SW480 (cell line): ENCODE data around the gene ZFAND2A.
"Not testable (repeated sequence)": the region's sequence is repeated elsewhere in the genome, so short reads cannot be mapped to it uniquely, and the experiment has no call there.

ENCODE experiments used
- DNase-seq: peaks from one replicate; pipeline ENCODE4 v3.0.0-alpha.2; 2016; ENCODE audit warnings: low spot score

Gene ZFAND2A, protein sequence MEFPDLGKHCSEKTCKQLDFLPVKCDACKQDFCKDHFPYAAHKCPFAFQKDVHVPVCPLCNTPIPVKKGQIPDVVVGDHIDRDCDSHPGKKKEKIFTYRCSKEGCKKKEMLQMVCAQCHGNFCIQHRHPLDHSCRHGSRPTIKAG

DNA sequence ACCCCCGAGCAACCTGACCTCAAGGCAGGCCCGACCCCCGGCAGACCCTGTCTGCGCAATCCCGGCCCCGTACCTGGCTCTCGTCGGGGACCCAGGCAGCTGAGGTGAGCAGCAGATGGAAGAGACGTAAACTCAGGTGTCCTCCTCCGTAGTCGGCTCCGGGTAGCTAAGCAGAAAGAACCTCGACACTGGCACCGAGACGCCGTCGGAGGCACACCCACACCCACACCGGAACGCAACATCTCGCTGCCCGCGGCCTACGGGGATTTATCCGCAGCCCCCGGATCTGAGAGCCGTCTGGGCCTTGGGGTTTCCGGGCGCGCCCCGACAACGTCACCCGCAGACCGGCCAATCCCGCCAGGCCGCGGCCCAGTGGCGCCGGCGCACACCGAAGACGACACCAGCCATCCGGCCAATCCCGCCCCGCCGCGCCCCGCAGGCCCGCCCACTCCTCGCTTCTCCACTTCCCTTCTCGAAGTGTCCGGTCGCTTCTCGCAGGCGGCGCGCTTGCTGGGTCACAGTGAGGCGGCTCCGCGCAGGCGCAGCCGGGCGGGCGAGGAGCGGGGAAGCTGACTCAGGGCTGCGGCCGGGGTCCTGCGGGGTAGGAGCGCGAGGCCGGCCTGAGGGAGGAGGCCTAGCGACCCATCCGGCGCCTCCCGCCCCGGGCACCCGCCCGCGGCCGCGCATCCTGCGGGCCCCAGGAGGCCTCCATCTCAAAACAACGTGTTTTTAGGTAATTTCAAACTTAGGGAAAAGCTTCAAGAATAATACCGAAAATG is at the start of gene ZFAND2A:
TSS of gene ZFAND2A (minus strand) at position 306 of the 779 bp plus-strand sequence. CDS start 1,984 bp downstream, outside the sequence.
- DNase-seq: peak; percentile 98

DNA sequence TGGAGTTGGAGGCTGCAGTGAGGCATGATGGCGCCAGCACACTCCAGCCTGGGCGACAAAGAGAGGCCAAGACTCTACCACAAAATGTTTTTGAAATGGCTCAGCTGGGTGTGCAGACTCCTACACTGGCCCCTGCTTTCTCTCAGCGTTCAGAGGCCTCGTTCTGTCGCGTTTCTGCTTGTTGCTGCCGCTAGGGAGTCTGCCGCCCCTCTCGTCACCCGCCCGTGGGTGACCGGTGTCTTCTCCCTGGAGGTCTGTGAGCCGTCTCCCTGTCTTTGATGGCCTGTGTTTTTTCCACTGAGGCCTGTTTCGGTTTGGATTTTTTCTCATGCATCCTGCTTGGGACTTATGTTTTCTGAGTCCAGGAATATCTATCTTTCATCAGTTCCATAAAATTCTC is 49.1 kb upstream of the ZFAND2A start:
- DNase-seq: no peak

DNA sequence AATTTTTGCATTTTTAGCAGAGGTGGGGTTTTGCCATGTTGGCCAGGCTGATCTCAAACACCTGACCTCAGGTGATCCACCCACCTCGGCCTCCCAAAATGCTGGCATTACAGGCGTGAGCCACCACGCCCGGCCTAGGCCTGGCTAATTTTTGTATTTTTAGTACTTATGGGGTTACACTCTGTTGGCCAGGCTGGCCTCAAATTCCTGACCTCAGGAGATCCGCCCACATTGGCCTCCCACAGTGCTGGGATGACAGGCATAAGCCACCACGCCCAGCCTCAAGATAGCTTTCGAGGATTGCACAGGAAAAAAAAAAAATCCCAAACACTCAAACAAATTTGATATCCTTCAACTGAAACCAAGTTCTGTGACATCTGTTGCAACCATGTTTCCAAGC is 45.7 kb upstream of the ZFAND2A start:
- DNase-seq: not testable (repeated sequence)

DNA sequence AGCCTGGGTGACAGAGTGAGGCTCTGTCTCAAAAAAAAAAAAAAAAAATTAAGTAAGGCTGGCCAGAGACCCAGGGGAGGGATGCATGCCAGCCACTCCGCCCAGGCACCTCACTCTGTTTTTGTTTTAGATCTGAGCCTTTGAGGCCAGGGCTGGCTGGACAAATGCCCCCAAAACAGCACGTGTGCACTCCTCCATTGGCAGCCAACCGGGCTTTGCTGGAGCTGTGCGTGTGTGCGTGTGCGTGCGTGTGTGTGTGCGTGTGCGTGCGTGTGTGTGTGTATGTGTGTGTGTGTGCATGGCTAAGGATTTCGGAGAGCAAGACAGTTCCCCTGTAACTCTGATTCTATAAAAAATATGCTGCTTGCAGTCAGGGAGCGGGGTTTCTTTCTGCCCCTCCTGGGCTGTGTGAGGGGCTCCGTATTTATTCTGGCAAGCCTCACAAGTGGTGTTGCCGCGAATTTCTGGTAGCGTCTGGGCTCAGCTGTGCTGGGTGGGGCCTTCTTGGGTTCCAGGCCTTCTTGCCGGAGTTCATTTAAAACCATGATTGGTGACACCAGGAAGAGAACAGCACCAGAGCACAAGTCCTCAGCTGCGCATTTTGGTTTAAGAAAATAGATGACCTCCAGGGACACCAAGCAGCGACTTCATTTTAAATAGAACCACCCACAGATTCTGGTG is 44.6 kb upstream of the ZFAND2A start:
- DNase-seq: no peak

DNA sequence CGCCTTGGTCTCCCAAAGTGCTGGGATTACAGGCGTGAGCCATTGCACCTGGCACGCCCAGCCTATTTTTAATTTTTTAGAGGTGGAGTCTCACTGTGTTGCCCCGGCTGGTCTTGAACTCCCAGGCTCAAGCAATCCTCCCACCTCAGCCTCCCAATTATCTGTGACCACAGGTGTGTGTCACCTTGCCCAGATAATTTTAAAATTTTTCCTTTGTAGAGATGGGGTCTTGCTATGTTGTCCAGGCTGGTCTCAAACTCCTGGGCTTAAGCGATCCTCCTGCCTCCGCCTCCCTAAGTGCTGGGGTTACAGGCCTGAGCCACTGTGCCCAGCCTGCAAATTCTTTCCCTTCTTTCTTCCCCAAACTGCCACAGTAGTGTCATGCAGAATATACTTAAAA is 42.9 kb upstream of the ZFAND2A start:
- DNase-seq: not testable (repeated sequence)

DNA sequence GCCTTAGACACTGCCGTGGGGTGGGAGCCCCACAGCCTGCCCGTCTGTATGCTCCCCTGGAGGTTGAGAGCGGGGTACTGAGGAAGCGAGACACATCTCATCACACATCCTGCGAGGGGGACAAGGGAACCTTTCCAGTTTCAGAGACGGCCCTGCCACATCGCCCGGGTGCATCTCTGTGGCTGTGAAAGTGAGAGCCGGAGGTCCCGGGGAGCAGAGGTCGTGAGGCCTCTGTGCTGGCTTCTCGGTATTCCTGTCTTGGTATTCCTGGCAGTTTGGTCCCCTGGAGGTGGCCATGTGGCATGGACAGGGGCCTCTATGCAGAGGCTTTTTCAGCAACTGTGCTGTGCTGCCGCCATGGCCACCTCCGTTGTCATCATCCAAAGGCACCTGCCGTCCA is 41.9 kb upstream of the ZFAND2A start:
- no peak for DNase-seq

DNA sequence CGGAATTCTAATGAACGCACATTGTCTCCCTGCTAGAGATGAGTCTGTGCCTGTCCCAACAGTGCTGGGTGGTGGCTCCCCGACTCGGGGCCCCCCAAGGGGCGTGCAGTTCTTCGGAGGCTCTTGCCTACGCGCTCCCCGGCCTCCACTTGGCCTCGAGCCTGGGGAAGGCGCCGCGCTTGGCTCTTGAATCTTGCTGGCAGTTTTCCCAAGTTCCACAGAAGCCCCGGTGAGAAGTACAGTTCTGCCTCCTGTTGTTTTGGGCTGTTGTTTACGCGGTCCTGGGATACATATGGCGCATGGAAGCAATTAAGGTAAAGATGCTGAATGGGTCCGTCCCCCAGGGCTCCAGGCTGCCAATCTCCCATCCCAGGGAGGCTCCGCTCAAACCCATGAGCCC is 40.0 kb upstream of the ZFAND2A start:
- DNase-seq: no peak

DNA sequence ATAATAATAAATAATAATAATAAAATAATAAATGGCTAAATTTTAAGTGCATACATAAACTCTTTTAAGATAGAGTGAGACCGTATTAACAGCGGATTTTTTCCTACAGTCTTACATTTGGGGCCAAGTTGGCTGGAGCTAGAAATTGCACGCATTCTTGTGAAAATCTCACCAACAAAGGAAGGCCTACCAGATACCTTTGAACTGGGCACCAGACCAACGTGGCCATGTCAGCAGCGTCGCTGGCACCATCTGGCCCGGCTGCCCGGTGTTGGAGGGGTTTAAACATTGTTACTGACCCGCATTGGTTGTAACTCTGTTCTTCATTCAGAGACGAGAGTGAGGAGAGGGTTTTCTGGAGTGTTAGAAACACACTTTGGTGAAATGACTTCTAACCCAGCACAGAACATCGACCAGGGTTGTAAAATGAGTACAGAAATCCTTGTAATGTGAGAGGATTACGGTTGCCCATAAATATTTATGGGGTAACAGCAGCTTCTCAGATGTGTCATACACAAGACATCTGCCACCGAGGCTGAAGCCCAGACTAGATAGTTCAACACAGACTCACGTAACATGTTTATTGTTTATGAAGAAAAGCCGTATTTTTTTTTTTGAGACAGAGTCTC is 38.1 kb upstream of the ZFAND2A start:
- peak; percentile 80 for DNase-seq

DNA sequence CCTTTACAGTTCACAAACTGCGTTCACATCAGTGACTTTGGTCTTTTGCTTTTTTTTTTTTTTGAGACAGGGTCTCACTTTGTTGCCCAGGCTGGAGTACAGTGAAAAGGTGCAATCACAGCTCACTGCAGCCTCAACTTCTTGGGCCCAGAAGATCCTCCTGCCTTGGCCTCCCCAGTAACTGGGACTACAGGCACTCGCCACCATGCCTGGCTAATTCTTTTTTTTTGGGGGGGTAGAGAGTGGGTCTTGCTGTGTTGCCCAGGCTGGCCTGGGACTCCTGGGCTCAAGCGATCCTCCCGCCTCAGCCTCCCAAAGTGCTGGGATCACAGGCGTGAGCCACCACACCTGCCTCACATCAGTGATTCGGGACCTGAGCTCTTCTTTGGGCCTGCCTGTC is 37.0 kb upstream of the ZFAND2A start:
- DNase-seq: no peak

DNA sequence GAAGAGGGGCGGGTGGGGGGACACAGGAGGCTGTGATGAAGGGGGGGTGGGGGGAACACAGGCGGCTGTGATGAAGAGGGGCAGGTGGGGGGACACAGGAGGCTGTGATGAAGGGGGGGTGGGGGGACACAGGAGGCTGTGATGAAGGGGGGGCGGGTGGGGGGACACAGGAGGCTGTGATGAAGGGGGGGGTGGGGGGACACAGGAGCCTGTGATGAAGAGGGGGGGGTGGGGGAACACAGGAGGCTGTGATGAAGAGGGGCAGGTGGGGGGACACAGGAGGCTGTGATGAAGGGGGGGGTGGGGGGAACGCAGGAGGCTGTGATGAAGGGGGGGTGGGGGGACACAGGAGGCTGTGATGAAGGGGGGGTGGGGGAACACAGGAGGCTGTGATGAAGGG is 36.4 kb upstream of the ZFAND2A start:
- not testable (repeated sequence) for DNase-seq

DNA sequence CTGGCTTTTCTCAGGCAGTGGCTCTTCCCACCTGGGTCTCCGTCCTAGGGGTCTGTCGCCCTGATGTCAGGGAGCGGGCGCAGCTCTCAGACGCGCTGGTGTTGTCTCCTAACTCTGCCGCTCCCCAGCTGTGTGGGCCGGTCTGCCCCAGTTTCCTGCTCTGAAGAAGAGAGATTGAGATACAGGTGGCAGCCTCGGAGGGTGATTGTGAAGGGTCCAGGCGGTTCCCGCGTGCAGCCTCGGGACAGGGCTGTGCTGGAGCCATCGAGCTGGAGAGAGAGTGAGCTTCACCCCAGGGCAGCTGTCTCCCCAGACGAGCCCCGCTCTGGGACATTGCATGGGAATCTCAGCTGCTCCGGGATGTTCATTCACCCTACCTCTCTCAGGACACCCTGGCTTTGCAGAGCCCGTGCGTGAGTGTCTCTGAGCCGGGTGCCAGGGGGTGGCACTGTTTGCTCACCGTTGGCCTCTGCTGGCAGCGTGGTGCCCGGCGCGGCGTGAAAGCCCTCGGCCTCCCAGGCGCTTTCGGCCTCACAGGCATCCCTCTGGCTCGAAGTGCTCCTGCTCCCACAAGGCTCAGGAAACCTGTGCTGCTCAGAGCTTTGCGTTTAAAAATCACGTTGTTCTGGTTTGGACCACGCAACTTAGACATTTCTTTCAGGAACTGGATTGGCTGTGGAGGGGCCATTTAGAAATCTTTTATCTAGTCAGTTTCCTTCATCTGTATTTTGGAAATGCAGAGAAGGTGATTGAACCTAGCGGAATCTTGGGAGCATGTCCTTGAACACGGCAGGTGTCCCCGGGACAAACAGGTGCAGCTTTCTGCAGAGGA is 33.8 kb upstream of the ZFAND2A start:
- DNase-seq: peak; percentile 81

DNA sequence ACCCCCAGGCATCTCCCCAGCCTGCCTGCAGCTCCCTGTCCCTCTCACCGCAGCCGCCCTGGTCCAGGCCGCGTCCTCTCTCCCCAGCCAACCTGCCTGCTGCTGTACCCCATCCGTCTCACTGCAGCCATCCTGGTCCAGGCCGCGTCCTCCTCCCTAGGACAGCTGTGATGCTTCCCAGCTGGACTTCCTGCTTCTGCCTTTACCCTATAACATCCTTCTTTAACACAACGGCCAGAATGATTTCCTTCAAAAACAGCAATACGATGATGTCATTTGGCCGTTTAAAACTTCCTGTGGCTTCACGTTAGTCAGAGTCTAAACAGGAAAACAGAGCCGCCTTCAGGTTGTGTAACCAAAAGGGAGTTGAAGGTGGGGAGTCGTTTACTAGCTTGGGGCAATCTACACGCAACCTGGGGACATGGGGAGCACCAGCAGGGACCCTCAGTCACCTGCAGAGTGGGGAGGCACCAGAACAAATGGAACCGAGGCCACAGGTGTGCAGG is 32.2 kb upstream of the ZFAND2A start:
- DNase-seq: peak; percentile 55

DNA sequence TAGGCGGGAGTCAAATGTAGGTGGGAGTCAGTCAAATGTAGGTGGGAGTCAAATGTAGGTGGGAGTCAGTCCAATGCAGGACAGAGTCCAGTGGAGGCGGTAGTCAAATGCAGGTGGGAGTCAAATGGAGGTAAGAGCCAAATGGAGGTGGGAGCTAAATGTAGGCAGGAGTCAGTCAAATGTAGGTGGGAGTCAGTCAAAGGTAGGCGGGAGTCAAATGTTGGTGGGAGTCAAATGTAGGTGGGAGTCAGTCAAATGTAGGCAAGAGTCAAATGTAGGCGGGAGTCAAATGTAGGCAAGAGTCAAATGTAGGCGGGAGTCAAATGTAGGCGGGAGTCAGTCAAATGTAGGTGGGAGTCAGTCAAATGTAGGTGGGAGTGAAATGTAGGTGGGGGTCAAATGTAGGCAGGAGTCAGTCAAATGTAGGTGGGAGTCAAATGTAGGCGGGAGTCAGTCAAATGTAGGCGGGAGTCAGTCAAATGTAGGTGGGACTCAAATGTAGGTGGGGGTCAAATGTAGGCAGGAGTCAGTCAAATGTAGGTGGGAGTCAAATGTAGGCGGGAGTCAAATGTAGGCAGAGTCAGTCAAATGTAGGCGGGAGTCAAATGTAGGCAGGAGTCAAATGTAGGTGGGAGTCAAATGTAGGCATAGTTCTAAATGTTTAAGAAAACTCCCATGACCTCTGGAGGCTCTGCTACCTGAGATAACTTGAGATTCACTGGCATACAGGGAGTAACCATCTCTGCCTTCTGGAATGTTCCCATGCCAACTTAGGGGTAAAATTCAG is 30.2 kb upstream of the ZFAND2A start:
- DNase-seq: no peak

DNA sequence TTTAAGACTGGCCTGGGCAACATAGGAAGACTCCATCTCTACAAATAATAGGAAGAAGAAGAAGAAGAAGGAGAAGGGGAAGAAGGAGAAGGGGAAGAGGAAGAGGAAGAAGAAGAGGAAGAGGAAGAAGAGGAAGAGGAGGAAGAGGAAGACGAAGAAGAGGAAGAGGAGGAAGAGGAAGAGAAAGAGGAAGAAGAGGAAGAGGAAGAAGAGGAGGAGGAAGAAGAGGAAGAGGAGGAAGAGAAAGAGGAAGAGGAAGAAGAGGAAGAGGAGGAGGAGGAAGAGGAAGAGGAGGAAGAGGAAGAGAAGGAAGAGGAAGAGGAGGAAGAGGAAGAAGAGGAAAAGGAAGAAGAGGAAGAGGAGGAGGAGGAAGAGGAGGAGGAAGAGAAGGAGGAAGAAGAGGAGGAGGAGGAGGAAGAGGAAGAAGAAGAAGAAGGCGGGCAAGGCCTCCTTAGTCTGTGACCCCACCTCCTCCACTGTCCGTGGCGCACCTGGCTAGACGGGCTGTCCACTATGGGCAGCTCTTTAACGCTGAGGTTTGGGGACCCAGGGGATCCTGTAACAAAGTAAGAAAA is 28.8 kb upstream of the ZFAND2A start:
- DNase-seq: no peak

DNA sequence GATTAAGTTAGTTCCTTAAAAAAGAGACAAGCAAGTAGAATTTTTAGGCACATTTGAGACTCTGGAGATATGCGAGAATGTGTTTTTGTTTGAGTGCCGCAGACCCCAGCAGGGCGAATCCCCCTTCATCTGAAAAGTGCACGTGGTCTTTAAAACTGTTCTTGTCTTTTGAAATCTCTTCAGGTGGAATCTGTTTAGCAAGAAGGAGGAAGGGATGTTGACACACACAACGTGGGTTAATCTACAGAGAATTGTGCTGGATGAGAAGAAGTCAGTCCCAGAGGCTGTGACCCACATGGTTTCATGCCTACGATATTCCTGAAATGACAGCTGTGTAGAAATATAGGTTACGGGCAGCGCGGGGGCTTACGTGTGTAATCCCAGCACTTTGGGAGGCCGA is 27.1 kb upstream of the ZFAND2A start:
- no peak for DNase-seq

DNA sequence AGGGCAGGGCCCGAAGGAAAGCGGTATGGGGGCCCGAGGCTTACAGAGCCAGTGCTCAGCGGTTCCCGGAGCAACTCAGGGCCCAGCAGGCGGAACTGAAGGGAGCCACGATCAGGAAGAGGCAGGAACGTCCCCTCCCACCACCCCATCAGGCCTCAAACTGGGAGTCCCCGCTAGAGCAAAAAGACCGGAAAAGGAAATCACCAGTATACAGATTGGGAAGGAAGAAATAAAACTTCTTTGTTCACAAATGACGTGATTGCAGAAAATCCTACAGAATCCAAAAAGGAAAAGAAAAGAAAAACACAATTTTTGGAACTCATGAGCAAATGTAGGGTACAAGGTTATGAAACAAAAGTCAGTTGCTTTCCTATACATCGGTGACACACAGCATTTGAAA is 21.6 kb upstream of the ZFAND2A start:
- DNase-seq: no peak

DNA sequence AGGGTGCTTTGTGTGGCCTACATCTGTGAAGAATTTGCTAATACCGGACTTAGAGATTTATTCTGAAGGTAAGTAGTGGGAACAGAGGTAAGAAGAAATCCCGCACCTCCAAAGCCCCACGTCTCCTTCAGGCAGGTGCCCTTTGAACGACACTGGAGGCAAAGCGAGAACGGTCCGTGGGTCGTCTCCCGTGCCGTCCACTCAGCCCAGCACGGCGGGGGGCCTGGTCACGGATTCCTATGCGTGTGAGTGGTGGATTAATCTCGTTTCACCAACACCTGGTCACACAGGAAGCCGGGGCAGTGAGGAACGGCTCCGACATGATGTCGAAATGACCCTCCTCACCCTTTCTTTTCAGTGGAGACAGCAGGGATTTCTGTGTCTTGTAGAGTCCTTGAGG is 21.0 kb upstream of the ZFAND2A start:
- no peak for DNase-seq

DNA sequence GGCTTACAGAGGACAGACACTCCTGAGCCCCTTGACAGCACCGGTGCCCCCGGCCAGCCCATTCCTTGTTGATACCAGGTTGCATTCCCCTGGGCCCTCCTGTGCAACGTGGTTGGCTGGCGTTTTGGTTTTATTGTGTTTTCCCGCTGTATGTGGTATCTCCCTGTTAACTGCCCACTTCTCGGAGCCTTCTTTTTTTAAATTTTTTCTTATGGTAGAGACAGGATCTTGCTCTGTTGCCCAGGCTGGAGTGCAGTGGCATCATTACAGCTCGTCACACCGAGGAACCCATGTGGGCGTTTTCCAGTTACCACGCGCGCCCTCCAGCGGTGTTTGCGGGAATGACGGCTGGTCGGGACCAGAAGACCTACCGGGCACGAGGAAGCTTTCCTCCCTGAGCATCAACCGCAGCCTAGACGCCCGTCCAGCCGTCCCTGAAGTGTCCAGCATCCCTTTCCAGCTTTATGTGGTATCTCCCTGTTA is 16.9 kb upstream of the ZFAND2A start:
- peak; percentile 68 for DNase-seq

DNA sequence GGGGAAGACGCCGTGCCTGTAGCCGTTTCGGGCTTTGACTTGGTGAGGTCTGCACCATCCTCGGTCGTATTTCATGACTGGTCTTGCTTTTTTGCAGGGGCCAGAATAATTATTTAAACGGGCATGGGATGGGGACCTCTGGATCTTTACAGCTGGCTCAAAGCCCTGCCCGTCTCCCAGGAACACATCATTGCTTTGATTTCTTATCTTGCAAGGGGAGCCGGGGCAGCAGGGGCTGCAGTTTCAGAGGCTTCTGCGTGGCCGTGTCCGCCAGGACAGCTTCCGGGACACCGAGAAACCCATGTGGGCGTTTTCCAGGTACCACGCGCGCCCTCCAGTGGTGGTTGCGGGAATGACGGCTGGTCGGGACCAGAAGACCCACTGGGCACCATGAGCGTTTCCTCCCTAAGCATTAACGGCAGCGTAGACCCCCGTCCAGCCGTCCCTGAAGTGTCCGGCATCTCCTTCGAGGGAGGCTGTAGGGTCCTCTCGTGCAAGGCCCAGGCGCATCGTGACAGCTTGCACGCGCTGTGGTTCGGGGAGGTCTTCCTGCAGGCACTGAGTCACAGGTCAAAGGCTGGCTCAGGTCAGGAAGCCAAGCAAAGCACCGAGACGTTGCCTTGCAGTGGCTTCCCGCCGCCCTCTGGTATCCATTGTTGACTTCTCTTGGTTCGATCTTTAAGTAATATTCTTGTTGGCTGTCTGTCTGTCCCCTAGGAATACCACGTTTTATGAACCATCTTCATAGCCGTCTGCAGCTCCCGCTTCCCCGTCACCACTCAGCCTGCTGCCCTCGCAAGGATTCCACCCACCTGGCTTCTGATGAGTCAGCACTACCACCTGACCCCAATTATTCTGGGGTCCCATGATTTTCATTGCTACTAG is 16.2 kb upstream of the ZFAND2A start:
- DNase-seq: peak; percentile 76
